Breast epithelium (tissue), 3 donors: ENCODE measurements around the gene TRPM2.

Source experiments
- POLR2AphosphoS5 ChIP-seq, 3 donors: sonication (generic); formaldehyde crosslinking; IDR thresholded peaks; one replicate each; pipeline ENCODE4 v1.6.1; 2017; ENCODE audit warnings: antibody characterized with exemption in 3 of 3
- TF ChIP-seq, protein P1 (sequence below), 3 donors: fragments of 450-650 bp; IDR thresholded peaks; one replicate each; pipeline ENCODE4 v1.5.1; 2016 to 2017; ENCODE audit warnings: antibody characterized with exemption in 3 of 3, mild to moderate bottlenecking in 3 of 3, moderate library complexity in 3 of 3

GRCh38 chr21:44482581-44483287 is 129.3 kb downstream of the TRPM2 start:
- TF ChIP-seq, protein P1, sequence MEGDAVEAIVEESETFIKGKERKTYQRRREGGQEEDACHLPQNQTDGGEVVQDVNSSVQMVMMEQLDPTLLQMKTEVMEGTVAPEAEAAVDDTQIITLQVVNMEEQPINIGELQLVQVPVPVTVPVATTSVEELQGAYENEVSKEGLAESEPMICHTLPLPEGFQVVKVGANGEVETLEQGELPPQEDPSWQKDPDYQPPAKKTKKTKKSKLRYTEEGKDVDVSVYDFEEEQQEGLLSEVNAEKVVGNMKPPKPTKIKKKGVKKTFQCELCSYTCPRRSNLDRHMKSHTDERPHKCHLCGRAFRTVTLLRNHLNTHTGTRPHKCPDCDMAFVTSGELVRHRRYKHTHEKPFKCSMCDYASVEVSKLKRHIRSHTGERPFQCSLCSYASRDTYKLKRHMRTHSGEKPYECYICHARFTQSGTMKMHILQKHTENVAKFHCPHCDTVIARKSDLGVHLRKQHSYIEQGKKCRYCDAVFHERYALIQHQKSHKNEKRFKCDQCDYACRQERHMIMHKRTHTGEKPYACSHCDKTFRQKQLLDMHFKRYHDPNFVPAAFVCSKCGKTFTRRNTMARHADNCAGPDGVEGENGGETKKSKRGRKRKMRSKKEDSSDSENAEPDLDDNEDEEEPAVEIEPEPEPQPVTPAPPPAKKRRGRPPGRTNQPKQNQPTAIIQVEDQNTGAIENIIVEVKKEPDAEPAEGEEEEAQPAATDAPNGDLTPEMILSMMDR (IDR thresholded peaks at IDR 0.05), result no peak
- no peak for TF ChIP-seq POLR2AphosphoS5 (IDR thresholded peaks at IDR 0.05)
